HCT116 (cell line): ENCODE results near the gene IMMP2L. TPM values are rescaled to one million over a fixed set of nuclear protein-coding genes. Genes with fewer than 3 reads are reported as not detected.

Experiments
- ATAC-seq: fragments of 200-7000 bp; cut with Tn5 transposase; 2 replicates; pipeline ENCODE4 v1.9.1; 2020; ENCODE audit warnings: mild to moderate bottlenecking, moderate library complexity
- BruUV-seq: library from RNA; stranded (reverse); fragments of 400-500 nt; replicated peaks from 2 replicates; lab custom pipeline; 2021; lab: Mats Ljungman, UMichigan
- CTCF ChIA-PET: fragments of 300-600 bp; sonication (Branson Sonifier 250); formaldehyde crosslinking; loops from one replicate; lab custom pipeline; 2021; ENCODE audit warnings: antibody characterized with exemption; lab: Charles Lee
- POLR2A ChIA-PET: fragments of 300-600, 350-600 bp; sonication (Branson Sonifier 250); formaldehyde crosslinking; loops from one replicate; lab custom pipeline; 2021; ENCODE audit warnings: antibody characterized with exemption; lab: Charles Lee
- RAD21 ChIA-PET, 2 experiments: fragments of 300-600 bp; sonication (Branson Sonifier 250); formaldehyde crosslinking; loops; one replicate each; lab custom pipeline; 2023; ENCODE audit warnings: low total read pairs in 2 of 2; ENCODE audit not compliant: uncharacterized antibody in 2 of 2, unreplicated experiment in 2 of 2, low non-redundant PET in 1 of 2; lab: Charles Lee
- DNase-seq: peaks from one replicate; pipeline ENCODE4 v3.0.0-alpha.2; 2010; ENCODE audit warnings: low read depth, low spot score
- H2AFZ ChIP-seq: fragments of 200-600 bp; shearing (Covaris generic), sonication (generic); 2 replicates; pipeline ENCODE4 v1.6.1; 2017; ENCODE audit warnings: low read depth, mixed run types, mixed read lengths, antibody characterized with exemption, low read length; ENCODE audit not compliant: poor library complexity, severe bottlenecking
- H3K27ac ChIP-seq: 2 replicates; pipeline ENCODE4 v1.5.1; 2012; ENCODE audit warnings: low read depth, low read length
- H3K27me3 ChIP-seq: fragments of 200-600 bp; sonication (generic); 2 replicates; pipeline ENCODE4 v1.6.1; 2016; ENCODE audit warnings: mixed run types, low read length, mixed read lengths; ENCODE audit not compliant: insufficient read depth
- H3K36me3 ChIP-seq, 2 experiments: fragments of 200-500 bp in 1 of 2; fragments of 200-600 bp in 1 of 2; sonication (Bioruptor generic) in 1 of 2; sonication (generic) in 1 of 2; 2 replicates each; pipeline versions ENCODE4 v1.5.1 to v1.6.1; 2014 to 2016; ENCODE audit warnings: low read length in 2 of 2, inconsistent platforms in 1 of 2, mixed read lengths in 1 of 2, mixed run types in 1 of 2; ENCODE audit not compliant: insufficient read depth in 2 of 2, control insufficient read depth in 1 of 2
- H3K4me1 ChIP-seq, 2 experiments: fragments of 200-600 bp in 1 of 2; sonication (generic) in 1 of 2; 2 replicates each; pipeline versions ENCODE4 v1.5.1 to v1.6.1; 2012 to 2017; ENCODE audit warnings: low read length in 2 of 2, inconsistent platforms in 1 of 2, mild to moderate bottlenecking in 1 of 2, mixed read lengths in 1 of 2, mixed run types in 1 of 2, moderate library complexity in 1 of 2; ENCODE audit not compliant: insufficient read depth in 2 of 2, control insufficient read depth in 1 of 2
- H3K4me2 ChIP-seq: fragments of 200-600 bp; sonication (generic); 2 replicates; pipeline ENCODE4 v1.6.1; 2017; ENCODE audit warnings: mixed run types, low read length, mixed read lengths
- H3K4me3 ChIP-seq, 2 experiments: fragments of 200-600 bp in 1 of 2; sonication (generic) in 1 of 2; replicated peaks in 1 of 2; 2 replicates each; pipeline ENCODE4 v1.5.1; 2011 to 2016; ENCODE audit warnings: low read length in 2 of 2, control low read depth in 1 of 2, low read depth in 1 of 2, mild to moderate bottlenecking in 1 of 2, mixed read lengths in 1 of 2, mixed run types in 1 of 2
- H3K79me2 ChIP-seq: fragments of 200-600 bp; sonication (generic); 2 replicates; pipeline ENCODE4 v1.6.1; 2017; ENCODE audit warnings: mild to moderate bottlenecking, mixed run types, low read length, moderate library complexity, mixed read lengths; ENCODE audit not compliant: insufficient read depth
- H3K9ac ChIP-seq: fragments of 200-600 bp; sonication (generic); 2 replicates; pipeline ENCODE4 v1.6.1; 2016; ENCODE audit warnings: low read length, mixed read lengths
- H3K9me2 ChIP-seq: fragments of 200-600 bp; sonication (generic), shearing (Covaris generic); 2 replicates; pipeline ENCODE4 v1.6.1; 2017; ENCODE audit warnings: mixed run types, mild to moderate bottlenecking, moderate library complexity; ENCODE audit not compliant: insufficient read depth
- H3K9me3 ChIP-seq, 2 experiments: fragments of 200-500 bp in 1 of 2; fragments of 200-600 bp in 1 of 2; sonication (Bioruptor generic) in 1 of 2; sonication (generic) in 1 of 2; 2 replicates each; pipeline ENCODE4 v1.6.1; 2014 to 2017; ENCODE audit warnings: low read length in 2 of 2, mixed read lengths in 2 of 2, inconsistent platforms in 1 of 2, low read depth in 1 of 2, mild to moderate bottlenecking in 1 of 2, mixed run types in 1 of 2, moderate library complexity in 1 of 2; ENCODE audit not compliant: control insufficient read depth in 1 of 2, insufficient read depth in 1 of 2
- H4K20me1 ChIP-seq: fragments of 200-600 bp; sonication (generic), shearing (Covaris generic); 2 replicates; pipeline ENCODE4 v1.6.1; 2017; ENCODE audit warnings: mixed run types, mild to moderate bottlenecking, moderate library complexity; ENCODE audit not compliant: insufficient read depth
- ATF3 ChIP-seq: IDR thresholded peaks from 2 replicates; pipeline ENCODE4 v1.6.1; 2012
- CBX3 ChIP-seq: IDR thresholded peaks from 2 replicates; pipeline ENCODE4 v1.6.1; 2012; ENCODE audit warnings: low read depth
- CEBPB ChIP-seq: IDR thresholded peaks from 2 replicates; pipeline ENCODE4 v1.6.1; 2012; ENCODE audit warnings: low read depth
- EGR1 ChIP-seq: IDR thresholded peaks from 2 replicates; pipeline ENCODE4 v1.6.1; 2012; ENCODE audit warnings: low read depth
- ELF1 ChIP-seq: IDR thresholded peaks from 2 replicates; pipeline ENCODE4 v1.6.1; 2012; ENCODE audit warnings: low read depth, borderline replicate concordance
- EZH2 ChIP-seq: fragments of 200-600 bp; sonication (generic); IDR thresholded peaks from 2 replicates; pipeline ENCODE4 v1.6.1; 2017; ENCODE audit warnings: antibody characterized with exemption, mixed run types
- JUND ChIP-seq: IDR thresholded peaks from 2 replicates; pipeline ENCODE4 v1.6.1; 2012
- POLR2A ChIP-seq: IDR thresholded peaks from 2 replicates; pipeline ENCODE4 v1.7.0; 2011; ENCODE audit warnings: borderline replicate concordance; ENCODE audit not compliant: insufficient read depth, insufficient read length; ENCODE audit errors: extremely low read depth
- POLR2AphosphoS5 ChIP-seq: IDR thresholded peaks from 2 replicates; pipeline ENCODE4 v1.6.1; 2011; ENCODE audit warnings: mild to moderate bottlenecking, low read depth, low read length, moderate library complexity
- SIN3A ChIP-seq: IDR thresholded peaks from 2 replicates; pipeline ENCODE4 v1.6.1; 2012; ENCODE audit warnings: low read depth
- SRF ChIP-seq: IDR thresholded peaks from 2 replicates; pipeline ENCODE4 v1.6.1; 2012; ENCODE audit warnings: low read depth
- TCF7L2 ChIP-seq: IDR thresholded peaks from 2 replicates; pipeline ENCODE4 v1.7.0; 2011; ENCODE audit warnings: borderline replicate concordance, inconsistent platforms; ENCODE audit not compliant: insufficient read depth, insufficient read length; ENCODE audit errors: extremely low read depth
- ZBTB33 ChIP-seq: IDR thresholded peaks from 2 replicates; pipeline ENCODE4 v1.6.1; 2011; ENCODE audit warnings: mild to moderate bottlenecking, low read length, moderate library complexity; ENCODE audit not compliant: insufficient replicate concordance; ENCODE audit errors: extremely low read depth
- ZFX ChIP-seq: fragments of 450-650 bp; IDR thresholded peaks from 2 replicates; pipeline ENCODE4 v1.6.1; 2017
- ZNF274 ChIP-seq: fragments of 200-500 bp; sonication (Bioruptor generic); IDR thresholded peaks from 2 replicates; pipeline ENCODE4 v1.6.1; 2014; ENCODE audit warnings: mild to moderate bottlenecking, low read depth, low read length, inconsistent platforms
- intact Hi-C: fragments of 100-400 bp; cut with micrococcal nuclease; formaldehyde crosslinking; loops from 2 replicates; pipeline ENCODE4 v1.10.0; 2022
- total RNA-seq: library from RNA; stranded (reverse); gene quantifications from one replicate; pipeline ENCODE4 v1.2.1, GENCODE V29; 2021; ENCODE audit not compliant: unreplicated experiment

Gene IMMP2L
- total RNA-seq, 1 experiment from 2014 or later: 21.1 TPM

DNA sequence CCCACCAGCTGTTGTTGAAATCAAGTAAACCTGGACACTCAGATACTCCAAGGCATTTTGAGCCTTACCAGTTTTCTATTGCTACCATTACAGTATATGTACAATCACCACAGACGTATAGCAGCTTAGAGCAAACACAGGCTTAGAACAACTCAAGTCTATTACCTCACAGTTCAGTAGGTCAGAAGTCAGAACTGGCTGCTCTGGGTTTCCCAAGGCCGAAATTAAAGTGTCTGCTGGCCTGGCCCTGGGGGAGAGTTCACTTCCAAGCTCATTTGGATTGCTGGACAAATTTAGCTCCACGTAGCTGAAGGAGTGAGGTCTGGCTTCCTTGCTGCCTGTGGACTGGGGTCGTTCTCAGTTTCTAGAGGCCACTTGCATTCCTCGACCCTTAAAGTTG, 731.5 kb downstream of the IMMP2L start:
- TF ChIP-seq ZNF274 (no peak), ZBTB33 (no peak), CBX3 (no peak), ELF1 (no peak), JUND (no peak), CEBPB (no peak), ATF3 (no peak), SRF (no peak), POLR2A (no peak), POLR2AphosphoS5 (no peak), TCF7L2 (no peak), EGR1 (no peak), EZH2 (no peak), SIN3A (no peak), ZFX (no peak)
- TF ChIP-seq, all 23 proteins: peak for 0
- Histone ChIP-seq H4K20me1 (no peaks in the 10 kb centered on the region), H3K9ac (no peak overlapping the region), H3K4me3 (no peak overlapping the region), H3K36me3 (no peaks in the 10 kb centered on the region), H3K4me2 (no peak overlapping the region), H3K9me3 (no peaks in the 10 kb centered on the region), H3K4me1 (0 out of 4 replicates have a peak, but pooled peaks cover 0 to 5% of the 10 kb centered on the region in 2 experiments), H3K79me2 (no peaks in the 10 kb centered on the region), H3K27me3 (no peaks in the 10 kb centered on the region), H3K9me2 (no peaks in the 10 kb centered on the region), H2AFZ (no peak overlapping the region), H3K27ac (no peak overlapping the region)
- no peak for DNase-seq
- ChIA-PET CTCF (no interaction called here), POLR2A (no interaction called here), RAD21 (no interaction called here)
- ATAC-seq: no peak
- intact Hi-C loops: no loop called here
- BruUV-seq: no TSS peak
